Measurements from ENCODE around the gene BPIFA1. TPM values are rescaled to one million over a fixed set of nuclear protein-coding genes. Genes with fewer than 3 reads are reported as not detected.

BPIFA1 gene
- total and polyA plus RNA-seq, 2 of the 8 experiments (the other 6 are each of a cell fraction or from before 2014, with no cell fraction given): not detected

GRCh38 chr20:33210371-33210770 is 25.4 kb upstream of the BPIFA1 start (continued):
- TF ChIP-seq EGR1 (IDR thresholded peaks at IDR 0.05; ENCODE audit: borderline replicate concordance, low read depth, low read length): no peak
- no peak for TF ChIP-seq HDAC6 (IDR thresholded peaks at IDR 0.05; ENCODE audit: low read depth, low read length)
- no peak for TF ChIP-seq POU5F1 (IDR thresholded peaks at IDR 0.05; ENCODE audit: low read depth, low read length)
- TF ChIP-seq TAF1 (IDR thresholded peaks at IDR 0.05; ENCODE audit: low read depth, low read length): no peak
